ENCODE results near the gene PKHD1.

DNA sequence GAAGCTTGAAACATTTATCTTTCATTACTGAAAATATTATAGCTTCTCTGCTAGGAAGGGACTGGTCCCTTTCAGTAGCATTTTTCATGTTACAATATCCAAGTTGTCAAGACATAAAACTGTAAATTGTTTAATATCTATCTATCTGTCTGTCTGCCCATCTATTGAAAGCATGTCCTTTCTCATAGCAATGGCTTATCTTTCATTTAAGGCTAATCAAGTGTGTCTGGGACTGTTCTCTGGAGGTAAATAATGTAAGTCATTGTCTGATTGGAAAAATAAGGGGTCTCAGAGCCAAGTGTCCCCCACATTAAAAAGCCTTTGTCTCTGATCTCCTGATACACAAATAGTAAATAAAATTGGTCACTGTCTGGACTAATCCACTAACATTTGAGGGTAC lies 135.5 kb downstream of the PKHD1 start:
- TF ChIP-seq, protein P1, sequence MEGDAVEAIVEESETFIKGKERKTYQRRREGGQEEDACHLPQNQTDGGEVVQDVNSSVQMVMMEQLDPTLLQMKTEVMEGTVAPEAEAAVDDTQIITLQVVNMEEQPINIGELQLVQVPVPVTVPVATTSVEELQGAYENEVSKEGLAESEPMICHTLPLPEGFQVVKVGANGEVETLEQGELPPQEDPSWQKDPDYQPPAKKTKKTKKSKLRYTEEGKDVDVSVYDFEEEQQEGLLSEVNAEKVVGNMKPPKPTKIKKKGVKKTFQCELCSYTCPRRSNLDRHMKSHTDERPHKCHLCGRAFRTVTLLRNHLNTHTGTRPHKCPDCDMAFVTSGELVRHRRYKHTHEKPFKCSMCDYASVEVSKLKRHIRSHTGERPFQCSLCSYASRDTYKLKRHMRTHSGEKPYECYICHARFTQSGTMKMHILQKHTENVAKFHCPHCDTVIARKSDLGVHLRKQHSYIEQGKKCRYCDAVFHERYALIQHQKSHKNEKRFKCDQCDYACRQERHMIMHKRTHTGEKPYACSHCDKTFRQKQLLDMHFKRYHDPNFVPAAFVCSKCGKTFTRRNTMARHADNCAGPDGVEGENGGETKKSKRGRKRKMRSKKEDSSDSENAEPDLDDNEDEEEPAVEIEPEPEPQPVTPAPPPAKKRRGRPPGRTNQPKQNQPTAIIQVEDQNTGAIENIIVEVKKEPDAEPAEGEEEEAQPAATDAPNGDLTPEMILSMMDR (IDR thresholded peaks at IDR 0.05) = no peak
- TF ChIP-seq POLR2A (IDR thresholded peaks at IDR 0.05) = no peak

All from body of pancreas (tissue), 4 donors.